SU-DHL-6 (cell line): ENCODE measurements around the gene RNF227.

Source experiments
- CTCF ChIP-seq: fragments of 200-600 bp; sonication (generic); IDR thresholded peaks from one replicate; pipeline ENCODE4 v1.5.1; 2017; ENCODE audit warnings: antibody characterized with exemption, mild to moderate bottlenecking, low read length, moderate library complexity; ENCODE audit not compliant: insufficient read depth, poor library complexity, severe bottlenecking
- EZH2phosphoT487 ChIP-seq: fragments of 200-600 bp; sonication (generic), shearing (Covaris generic); conservative IDR thresholded peaks from 2 replicates; pipeline ENCODE4 v1.6.1; 2018; ENCODE audit warnings: mild to moderate bottlenecking, antibody characterized with exemption, low read length, moderate library complexity, mixed read lengths

DNA sequence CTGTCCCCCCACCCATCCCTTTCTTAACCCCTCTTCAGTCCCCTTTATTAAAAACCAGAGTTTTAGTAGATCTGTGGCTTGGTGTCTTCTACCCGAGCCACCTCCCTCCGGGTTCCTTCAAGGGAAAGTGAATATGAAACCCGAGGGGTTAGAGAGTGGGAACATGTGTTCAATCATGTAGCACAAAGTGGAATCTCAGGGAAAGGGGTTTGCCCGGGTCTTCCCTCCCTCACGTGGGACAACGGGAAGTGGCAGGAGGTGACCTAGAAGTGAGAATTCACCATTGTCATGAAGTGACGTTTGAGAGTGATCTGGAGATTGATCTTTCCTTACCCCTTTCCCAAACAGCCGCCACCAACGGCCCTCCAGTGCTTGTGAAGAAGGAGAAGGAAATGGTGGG lies 5.0 kb downstream of the RNF227 start:
- TF ChIP-seq CTCF = no peak
- no peak for TF ChIP-seq EZH2phosphoT487
